C4-2B (cell line): ENCODE results near the gene RB1.
"Not testable (repeated sequence)": the region's sequence is repeated elsewhere in the genome, so short reads cannot be mapped to it uniquely, and the experiment has no call there.

ENCODE experiments used
- H3K27ac ChIP-seq: fragments of 450-650 bp; 2 replicates; pipeline ENCODE4 v1.5.1; 2017
- ZFX ChIP-seq: fragments of 450-650 bp; IDR thresholded peaks from 2 replicates; pipeline ENCODE4 v1.6.1; 2017
- TF ChIP-seq, protein P1 (sequence below): fragments of 450-650 bp; conservative IDR thresholded peaks from 2 replicates; pipeline ENCODE4 v1.5.1; 2017; ENCODE audit warnings: mild to moderate bottlenecking

The RB1 gene

DNA sequence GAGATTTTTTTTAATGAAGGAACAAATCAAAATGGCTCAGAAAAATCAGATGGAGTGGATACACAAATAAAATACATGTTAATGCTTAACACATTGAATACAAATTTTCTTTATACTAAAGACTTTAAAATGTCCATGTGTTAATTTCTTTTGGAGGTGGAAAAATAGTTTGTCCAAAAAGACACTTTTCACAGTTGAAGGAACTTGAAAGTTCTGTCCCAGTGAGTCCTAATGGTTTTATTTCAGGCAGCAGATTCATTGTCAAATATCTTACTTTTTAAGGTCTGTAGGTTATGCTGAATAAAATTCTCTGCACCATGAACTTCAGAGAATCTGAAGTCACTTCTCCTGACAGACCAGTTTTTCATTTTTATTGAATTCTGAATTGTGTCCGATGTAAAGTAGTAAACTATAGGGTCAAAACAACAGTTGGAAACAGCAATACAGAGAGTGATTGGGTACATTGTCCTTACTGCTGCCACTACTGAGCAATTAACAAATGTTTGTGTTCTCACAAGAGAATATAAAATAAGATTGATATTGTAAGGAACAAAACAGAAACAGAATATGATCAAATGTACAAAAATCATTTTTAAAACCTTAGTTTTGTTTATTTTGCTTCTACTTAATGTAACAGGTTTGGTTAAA, 107.7 kb downstream of the RB1 start:
- no peak overlapping the region for H3K27ac ChIP-seq
- no peak for TF ChIP-seq ZFX
- TF ChIP-seq, protein P1, sequence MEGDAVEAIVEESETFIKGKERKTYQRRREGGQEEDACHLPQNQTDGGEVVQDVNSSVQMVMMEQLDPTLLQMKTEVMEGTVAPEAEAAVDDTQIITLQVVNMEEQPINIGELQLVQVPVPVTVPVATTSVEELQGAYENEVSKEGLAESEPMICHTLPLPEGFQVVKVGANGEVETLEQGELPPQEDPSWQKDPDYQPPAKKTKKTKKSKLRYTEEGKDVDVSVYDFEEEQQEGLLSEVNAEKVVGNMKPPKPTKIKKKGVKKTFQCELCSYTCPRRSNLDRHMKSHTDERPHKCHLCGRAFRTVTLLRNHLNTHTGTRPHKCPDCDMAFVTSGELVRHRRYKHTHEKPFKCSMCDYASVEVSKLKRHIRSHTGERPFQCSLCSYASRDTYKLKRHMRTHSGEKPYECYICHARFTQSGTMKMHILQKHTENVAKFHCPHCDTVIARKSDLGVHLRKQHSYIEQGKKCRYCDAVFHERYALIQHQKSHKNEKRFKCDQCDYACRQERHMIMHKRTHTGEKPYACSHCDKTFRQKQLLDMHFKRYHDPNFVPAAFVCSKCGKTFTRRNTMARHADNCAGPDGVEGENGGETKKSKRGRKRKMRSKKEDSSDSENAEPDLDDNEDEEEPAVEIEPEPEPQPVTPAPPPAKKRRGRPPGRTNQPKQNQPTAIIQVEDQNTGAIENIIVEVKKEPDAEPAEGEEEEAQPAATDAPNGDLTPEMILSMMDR = no peak

DNA sequence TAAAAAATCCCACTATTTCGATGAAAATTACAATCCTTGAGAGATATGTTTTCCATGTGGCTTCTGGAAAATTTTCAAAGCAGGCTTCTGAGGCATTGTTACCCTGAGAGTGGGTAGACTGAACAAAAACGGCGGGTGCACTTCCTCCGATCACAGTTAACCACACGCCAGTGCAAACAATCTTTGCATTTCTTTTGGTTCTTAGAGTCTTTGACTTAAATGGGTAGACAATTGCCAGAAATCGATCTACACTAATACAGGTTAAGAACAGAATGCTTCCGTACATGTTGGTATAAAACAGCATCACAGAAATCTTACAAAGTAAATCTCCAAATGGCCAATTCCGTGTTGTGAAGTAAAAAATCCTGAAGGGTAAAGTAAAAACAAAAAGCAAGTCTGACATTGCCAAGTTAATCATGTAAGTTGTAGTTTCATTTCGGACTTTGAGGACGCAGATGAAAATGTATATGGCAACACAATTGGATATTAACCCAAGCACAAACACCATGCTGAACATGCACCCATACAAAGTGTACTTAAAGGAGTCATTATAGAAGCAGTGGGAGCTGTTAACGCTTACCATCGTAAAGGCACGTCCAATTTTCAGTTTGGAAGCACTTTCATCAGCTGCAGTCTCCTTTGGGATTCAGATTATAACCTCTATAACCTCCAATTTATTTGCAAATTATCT, 108.4 kb downstream of the RB1 start:
- no peak for TF ChIP-seq ZFX
- TF ChIP-seq, protein P1 = no peak
- H3K27ac ChIP-seq = no peak overlapping the region

DNA sequence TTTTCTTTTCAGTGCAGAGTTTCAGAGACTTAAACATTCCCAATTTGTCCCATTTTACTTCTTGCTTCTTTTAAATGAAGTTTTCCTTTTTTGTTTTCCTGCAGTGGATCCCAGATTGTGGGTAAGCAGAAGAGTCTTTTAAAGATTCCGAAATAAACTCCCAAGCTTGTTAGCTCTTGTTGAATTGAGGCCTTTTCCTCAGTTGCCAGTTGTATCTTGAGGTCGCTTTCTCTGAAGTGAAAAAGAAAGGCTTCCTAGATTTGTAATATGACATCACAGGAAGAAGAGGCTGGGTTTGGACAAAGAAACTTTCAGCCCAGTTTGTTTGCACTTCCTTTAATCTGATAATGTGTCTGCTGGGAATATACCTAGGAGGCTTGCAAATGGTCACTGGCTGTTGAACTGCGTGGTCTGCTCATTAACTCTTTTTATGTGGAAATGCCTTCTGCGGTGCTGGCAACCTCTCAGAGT, 109.4 kb downstream of the RB1 start, which contains the start of gene LPAR6:
TSS of gene LPAR6 (minus strand) at position 233 of the 471 bp plus-strand sequence. CDS start 690 bp downstream, outside the sequence.
- H3K27ac ChIP-seq = no peak within 1 kb of the TSS
- no peak for TF ChIP-seq ZFX
- TF ChIP-seq, protein P1 = no peak

DNA sequence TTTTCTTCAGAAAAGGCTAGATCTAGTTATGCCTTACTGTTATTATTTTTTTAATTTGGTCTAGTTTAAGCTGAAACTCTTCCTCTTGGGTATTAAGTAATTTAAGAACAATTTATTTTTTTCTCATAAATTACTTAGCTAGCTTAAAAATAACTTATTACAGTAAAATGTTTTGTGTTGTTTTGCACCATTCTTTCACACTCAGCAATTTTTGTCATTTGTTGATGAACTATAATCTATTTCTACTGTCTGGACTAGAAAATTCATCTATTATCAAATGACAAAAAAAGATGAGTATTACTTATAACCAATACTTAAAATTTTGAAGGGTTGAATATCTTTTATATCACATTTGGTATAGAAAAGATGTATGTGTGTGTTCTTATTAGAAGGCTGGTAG, 111.0 kb downstream of the RB1 start:
- no peak overlapping the region for H3K27ac ChIP-seq
- TF ChIP-seq ZFX = no peak
- TF ChIP-seq, protein P1 = no peak

DNA sequence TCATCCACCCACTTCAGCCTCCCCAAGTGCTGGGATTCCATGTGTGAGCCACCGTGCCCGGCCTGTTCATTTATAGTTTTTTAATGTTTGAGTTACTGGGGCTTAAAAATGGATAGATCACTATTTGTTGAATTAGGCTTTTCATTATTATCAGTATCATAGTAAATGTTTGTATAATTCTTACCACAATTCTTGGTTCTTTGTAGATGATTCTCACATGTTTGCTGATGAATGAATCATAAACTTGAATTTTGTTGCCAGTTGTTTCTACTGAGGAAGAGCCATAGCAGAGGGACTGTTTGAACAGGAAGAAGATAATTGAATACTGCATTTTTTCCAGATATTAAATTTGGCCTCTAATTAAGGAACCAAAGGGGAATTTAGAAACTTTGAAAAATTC, 112.0 kb downstream of the RB1 start:
- TF ChIP-seq ZFX = no peak
- TF ChIP-seq, protein P1 = no peak
- H3K27ac ChIP-seq = no peak overlapping the region

DNA sequence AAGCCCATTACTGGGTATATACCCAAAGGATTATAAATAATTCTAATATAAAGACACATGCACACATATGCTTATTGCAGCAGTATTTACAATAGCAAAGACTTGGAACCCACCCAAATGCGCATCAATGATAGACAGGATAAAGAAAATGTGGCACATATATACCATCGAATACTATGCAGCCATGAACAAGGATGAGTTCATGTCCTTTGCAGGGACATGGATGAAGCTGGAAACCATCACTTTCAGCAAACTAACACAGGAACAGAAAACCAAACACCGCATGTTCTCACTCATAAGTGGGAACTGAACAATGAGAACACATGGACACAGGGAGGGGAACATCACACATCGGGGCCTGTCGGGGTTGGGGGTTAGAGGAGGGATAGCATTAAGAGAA, 118.5 kb downstream of the RB1 start:
- H3K27ac ChIP-seq = not testable (repeated sequence)

DNA sequence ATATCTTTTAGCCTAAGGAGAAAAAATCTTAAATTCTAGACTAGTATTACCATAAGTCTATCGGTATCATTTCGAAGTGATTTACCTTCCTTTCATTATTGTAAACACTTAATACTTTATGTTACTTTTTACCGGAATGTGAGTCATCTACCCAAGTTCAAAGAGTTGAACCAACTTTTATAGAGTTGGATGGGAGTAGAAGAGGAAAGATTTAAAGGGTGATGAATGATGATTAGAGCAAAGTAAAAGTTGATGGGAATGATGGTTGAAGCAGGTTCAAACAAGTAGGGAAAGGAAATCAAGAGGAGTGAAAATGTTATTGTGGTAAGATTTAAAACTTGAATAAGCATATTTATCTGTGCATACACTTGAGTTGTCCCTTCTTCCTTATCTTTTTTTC, 120.7 kb downstream of the RB1 start:
- no peak for TF ChIP-seq ZFX
- TF ChIP-seq, protein P1 = no peak
- H3K27ac ChIP-seq = no peak overlapping the region
